GM19238 (cell line): ENCODE results near the gene CEACAM19.
"Not testable (repeated sequence)": the region's sequence is repeated elsewhere in the genome, so short reads cannot be mapped to it uniquely, and the experiment has no call there.

Source experiments
- DNase-seq: peaks from one replicate; pipeline ENCODE4 v3.0.0; 2011; ENCODE audit warnings: low spot score; ENCODE audit not compliant: insufficient read length

CEACAM19 gene

DNA sequence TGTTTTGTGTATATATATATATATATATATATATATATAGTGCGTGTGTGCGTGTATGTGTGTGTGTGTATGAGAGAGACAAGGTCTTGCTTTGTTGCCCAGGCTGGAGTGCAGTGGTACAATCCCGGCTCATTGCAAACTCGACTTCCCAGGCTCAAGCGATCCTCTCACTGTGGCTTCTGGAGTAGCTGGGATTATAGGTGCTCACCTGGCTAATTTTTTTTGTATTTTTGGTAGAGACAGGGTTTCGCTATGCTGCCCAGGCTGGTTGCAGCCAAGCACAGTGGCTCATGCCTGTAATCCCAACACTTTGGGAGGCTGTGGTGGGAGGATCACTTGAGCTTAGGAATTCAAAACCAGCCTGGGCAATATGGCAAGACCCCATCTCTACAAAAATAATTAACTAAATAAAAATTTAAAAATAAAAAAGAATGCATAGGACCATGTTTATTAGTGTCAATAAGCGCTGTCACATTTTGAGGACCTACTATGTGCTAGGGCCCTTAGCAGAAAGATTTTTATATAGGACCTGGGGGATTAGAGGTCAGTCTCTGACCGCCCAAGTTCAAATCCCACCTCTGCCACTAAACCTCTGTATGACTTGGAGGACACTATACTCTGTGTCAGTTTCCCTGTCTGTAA lies 25.8 kb upstream of the CEACAM19 start:
- DNase-seq: no peak

DNA sequence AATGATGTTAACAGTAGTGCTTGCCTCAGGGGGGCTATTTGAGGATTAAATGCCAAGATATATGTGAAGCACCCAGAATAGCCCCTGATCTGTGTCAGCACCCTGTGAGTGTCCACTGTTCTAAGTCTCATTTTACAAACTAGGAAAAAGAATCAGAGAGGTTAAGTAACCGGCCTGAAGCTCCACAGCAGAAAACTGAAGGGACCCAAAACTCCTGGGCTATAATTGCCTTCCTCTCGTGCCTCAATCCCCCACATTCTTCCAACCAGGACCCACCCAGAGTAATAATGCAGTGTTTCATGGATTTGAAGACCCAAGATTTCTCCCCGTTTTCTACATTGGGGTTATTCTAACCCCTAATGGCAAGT lies 25.2 kb upstream of the CEACAM19 start:
- no peak for DNase-seq

DNA sequence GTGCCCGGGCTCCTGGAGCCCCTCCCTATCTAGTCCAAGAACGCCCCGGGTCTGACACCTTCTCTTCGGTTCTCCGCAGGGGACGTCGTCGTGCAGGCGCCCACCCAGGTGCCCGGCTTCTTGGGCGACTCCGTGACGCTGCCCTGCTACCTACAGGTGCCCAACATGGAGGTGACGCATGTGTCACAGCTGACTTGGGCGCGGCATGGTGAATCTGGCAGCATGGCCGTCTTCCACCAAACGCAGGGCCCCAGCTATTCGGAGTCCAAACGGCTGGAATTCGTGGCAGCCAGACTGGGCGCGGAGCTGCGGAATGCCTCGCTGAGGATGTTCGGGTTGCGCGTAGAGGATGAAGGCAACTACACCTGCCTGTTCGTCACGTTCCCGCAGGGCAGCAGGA lies 24.1 kb upstream of the CEACAM19 start:
- DNase-seq: no peak

DNA sequence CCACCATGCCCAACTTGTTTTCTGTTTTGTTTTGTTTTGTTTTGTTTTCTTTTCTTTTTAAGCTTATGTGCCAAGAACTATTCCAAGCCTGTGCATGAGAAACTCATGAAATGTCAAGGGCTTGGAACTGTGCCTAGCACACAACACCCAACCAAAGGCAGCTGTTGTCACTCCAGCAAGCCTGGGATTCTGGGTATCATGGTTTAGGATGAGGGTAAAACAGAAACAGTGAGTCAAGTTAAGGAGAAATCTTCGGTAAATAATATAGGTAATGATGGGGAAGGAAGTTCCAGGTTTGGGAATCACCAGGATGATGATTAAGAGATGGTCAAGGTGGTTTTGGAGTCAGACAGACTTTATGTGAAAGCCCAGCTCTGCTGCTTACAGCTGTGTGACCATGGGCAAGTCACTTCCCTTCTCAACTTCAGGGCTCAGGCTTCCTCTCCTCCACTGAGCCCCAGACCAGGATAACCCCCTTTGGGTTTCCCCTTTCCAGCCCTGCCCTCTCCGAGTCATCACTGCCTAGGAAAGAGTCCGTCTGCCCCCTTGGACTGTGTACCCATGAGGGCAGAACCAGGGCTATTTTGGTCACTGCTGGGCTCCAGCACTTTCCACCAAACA lies 22.5 kb upstream of the CEACAM19 start:
- DNase-seq: no peak

DNA sequence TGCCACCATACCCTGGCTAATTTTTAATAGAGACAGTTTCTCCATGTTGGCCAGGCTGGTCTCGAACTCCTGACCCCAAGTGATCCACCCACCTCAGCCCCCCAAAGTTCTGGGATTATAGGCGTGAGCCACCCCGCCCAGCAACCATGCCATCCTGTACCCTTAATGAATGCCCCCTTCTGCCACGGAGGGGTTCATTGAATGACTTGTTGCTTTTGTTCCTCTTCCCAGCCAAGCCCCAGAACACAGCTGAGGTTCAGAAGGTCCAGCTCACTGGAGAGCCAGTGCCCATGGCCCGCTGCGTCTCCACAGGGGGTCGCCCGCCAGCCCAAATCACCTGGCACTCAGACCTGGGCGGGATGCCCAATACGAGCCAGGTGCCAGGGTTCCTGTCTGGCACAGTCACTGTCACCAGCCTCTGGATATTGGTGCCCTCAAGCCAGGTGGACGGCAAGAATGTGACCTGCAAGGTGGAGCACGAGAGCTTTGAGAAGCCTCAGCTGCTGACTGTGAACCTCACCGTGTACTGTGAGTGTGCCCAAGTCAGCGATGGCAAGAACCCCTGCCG lies 21.6 kb upstream of the CEACAM19 start:
- no peak for DNase-seq

DNA sequence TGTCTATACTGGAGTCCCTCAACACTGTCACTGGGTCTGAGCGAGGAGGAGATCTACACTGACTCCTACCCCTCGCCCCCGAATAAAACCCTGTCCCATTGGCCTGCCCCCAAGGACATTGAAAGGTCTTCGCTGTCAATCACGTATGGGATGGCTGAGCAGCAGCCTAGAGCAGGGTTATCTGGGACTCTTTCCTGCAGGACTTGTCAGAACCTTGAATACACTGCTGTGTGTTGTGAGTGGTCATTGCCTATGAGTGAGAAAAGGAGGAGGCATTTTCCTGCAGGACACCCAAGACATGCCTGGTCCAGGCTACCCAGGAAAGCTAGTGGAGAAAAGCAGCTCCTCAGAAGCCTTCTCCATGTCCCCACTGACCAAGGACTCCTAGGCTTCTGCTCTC lies 17.9 kb upstream of the CEACAM19 start:
- no peak for DNase-seq

DNA sequence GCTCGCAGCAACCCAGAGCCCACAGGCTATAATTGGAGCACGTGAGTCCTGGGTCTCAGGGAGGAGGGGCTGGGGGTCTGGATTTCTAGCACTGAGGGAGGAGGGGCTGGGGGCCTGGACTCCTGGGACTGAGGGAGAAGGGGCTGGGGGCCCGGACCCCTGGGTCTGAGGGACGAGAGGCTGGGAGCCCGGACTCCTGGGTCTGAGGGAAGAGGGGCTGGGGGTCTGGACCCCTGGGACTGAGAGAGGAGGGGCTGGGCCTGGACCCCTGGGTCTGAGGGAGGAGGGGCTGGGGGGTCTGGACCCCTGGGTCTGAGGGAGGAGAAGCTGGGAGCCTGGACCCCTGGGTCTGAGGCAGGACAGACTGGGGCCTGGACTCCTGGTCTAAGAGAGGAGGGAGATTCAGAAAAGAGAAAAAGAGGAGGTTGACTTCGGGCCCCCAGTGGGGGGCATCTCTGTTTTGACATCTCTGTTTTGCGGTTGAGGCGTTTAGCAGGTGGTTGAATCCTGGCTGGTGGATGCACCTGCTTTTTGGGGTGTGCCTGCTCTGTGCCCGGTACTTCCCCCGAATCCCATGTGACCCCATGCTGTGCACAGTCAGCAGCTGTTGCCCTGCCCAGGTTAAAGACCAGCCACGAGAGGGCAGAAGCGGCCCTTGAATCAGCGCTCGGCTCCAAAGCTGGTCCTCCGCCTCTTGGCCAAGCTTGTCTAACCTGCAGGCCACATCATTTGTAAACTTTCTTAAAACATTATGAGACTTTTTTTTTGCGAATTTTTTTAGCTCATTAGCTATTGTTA lies 17.1 kb upstream of the CEACAM19 start:
- peak; percentile 81 for DNase-seq

DNA sequence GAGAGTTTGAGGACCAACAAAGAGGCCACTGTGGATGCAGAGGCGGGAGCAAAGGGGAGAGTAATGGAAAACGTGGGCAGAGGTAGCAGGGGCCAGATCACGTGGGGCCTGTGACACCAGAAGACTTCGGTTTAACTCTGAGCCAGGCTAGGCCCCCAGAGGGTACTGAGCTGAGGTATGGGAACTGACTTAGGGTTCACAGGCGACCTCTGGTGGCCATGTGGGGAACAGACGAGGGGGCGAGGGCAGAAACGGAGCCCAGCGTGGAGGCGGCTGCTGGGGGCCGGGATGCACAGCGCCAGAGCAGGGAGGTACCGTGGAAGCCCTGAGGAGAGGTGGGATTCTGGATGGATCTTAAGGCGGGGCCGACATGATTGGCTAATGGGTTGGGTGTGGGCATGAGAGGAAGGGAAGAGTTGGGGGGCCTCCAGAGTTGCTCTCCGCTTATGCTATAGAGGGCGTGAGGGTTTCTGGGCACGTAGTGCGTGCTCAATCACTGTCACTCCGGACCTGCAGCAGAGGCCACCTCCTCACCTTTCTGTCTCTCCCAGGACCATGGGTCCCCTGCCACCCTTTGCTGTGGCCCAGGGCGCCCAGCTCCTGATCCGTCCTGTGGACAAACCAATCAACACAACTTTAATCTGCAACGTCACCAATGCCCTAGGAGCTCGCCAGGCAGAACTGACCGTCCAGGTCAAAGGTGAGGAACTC lies 13.9 kb upstream of the CEACAM19 start:
- peak; percentile 68 for DNase-seq

DNA sequence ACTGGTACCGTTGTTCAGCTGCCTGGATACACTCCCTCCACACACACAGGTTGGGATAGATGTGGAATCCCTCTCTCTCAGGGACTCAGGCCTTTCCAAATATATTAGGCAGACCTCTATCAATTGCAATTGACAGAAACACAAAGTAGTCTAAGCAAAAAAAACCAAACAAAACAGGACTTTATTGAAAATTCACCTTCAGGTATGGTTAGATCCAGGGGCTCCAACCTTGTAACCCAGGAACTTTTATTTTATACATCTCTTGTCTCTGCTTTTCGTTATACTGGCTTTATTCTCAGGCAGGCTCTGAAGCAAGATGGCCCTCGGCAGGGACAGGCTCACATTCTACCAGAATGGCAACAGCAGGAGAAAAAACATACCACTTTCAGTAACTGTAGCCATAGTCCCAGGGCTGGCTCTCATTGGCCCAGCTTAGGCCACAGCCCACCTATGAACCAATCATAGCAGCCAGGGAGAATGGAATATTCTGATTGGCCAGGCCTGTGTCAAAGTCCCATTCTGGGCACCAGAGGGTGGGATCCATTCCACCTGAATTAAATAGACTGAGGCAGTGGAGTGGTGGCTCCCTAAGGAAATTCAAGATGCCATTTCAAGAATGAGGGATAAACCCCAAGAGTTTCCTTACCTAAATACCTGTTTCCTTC lies 13.1 kb upstream of the CEACAM19 start:
- DNase-seq: no peak

DNA sequence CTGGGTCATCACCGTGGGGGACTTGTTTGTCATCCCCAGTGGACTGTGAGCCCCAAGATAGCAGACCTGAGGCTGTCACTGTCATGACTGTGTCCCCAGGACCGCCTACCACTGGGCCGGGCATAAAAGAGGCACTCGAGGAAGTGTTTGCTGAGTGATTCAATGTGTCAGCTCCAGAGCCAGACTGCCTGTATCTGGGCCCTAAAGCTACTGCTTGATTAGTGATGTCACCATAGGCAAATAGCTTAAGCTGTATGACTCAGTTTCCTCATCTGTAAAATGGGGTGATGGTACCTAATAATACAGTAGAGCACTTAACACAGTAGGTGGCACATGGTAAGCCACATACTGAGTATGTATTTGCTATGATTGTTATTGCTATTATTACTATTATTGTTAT lies 11.2 kb upstream of the CEACAM19 start:
- DNase-seq: no peak

DNA sequence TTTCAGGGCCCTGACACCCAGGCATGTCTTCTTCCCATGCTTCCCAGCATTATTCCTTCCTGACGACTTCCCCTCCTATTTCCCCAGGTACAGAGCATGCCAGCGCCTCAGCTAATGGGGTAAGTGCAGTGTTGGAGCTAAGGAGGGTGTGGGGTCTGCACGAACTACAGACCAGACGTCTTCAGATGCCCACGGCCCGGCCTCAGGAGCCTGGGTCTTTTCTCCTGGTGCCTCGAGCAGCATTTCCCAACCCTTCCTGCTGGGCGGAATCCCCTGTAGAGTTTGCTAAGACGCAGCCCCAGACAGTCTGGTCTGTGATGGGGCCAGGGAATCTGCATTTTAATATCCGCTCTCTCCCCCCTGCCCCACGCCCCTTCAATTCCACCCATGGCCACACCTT lies 10.1 kb upstream of the CEACAM19 start:
- DNase-seq: no peak

DNA sequence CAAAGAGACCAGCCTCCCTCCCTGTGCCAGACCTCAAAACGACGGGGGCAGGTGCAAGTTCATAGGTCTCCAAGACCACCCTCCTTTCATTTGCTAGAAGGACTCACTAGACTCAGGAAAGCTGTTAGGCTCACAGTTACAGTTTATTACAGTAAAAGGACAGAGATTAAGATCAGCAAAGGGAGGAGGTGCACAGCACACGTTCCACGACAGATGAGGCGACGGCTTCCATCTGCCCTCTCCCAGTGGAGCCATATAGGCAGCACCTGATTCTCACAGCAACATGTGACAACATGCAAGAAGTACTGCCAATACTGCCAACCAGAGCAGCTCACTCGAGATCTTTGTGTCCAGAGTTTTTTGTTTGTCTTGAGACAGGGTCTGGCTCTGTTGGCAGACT lies 9.4 kb upstream of the CEACAM19 start:
- no peak for DNase-seq

DNA sequence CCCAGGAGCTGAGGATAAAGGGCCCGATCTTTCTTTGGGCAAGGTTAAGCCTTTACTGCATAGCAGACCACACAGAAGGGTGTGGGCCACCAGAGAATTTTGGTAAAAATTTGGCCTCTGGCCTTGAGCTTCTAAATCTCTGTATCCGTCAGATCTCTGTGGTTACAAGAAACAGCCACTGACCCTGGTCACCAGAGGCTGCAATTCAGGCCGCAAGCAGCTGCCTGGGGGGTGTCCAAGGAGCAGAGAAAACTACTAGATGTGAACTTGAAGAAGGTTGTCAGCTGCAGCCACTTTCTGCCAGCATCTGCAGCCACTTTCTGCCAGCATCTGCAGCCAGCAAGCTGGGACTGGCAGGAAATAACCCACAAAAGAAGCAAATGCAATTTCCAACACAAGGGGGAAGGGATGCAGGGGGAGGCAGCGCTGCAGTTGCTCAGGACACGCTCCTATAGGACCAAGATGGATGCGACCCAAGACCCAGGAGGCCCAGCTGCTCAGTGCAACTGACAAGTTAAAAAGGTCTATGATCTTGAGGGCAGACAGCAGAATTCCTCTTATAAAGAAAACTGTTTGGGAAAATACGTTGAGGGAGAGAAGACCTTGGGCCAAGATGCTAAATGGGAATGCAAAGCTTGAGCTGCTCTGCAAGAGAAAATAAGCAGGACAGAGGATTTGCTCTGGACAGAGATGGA lies 8.4 kb upstream of the CEACAM19 start:
- no peak for DNase-seq

DNA sequence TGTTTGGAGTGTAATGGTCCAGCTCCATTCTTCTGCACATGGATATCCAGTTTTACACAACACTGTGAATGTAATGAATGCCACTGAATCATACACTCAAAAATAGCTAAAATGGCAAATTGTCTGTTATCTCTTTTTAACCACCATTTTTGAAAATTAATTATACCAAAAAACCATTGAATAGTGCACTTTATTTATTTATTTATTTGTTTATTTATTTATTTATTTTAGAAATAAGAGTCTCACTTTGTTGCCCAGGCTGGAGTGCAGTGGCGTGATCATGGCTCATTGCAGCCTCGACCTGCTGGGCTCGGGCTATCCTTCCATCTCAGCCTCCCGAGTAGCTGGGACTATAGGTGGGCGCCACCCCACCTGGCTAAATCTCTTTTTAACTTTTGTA lies 7.3 kb upstream of the CEACAM19 start:
- DNase-seq: no peak

DNA sequence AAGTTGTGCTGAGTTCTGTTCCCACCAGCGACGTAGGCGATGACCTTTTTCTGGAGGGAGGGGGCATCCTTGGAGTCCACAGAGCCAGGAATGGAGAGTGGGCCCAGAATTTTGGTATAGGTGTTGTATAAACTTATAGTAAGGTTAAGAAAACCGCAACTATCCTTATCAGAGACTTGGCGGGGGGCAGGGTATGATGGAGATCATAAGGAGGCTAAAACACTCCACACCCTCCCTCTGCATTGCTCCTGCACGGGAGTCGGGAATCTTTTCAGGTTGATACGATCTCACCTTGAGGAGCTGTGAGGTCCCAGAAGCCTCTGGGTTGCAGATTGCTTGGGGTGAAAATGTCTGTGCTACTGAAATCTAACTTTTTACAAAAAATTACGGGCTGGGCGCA lies 6.3 kb upstream of the CEACAM19 start:
- no peak for DNase-seq

DNA sequence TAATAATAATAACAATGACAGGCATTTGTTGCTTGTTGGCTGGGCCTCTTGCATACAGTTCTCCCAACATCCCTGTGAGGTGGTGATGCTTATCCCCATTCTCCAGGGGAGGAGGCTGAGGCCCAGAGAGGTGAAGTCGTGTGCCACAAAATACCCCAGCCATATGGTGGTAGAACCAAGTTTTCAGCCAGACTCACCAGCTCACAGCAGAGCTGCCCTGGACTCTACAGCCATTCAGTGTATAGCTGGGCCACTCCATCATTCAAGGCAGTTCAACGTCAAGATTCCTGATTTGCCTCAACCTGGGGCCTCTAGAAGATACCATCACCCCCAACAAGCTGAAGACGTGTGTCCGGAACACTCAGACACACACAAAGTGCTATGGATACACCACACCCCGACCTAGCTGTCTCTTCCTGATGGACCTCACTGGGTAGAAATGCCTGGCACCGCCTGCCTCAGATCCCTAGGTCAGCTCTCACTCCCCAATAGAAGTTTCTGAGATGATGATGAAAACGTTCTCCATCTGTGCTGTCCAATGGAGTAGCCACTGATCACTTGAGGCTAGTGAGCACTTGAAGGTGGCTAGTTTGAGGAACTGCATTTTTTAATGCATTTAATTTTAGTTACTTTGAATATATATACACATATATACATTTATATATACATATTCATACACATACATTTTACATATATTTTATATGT lies 4.3 kb upstream of the CEACAM19 start:
- no peak for DNase-seq

DNA sequence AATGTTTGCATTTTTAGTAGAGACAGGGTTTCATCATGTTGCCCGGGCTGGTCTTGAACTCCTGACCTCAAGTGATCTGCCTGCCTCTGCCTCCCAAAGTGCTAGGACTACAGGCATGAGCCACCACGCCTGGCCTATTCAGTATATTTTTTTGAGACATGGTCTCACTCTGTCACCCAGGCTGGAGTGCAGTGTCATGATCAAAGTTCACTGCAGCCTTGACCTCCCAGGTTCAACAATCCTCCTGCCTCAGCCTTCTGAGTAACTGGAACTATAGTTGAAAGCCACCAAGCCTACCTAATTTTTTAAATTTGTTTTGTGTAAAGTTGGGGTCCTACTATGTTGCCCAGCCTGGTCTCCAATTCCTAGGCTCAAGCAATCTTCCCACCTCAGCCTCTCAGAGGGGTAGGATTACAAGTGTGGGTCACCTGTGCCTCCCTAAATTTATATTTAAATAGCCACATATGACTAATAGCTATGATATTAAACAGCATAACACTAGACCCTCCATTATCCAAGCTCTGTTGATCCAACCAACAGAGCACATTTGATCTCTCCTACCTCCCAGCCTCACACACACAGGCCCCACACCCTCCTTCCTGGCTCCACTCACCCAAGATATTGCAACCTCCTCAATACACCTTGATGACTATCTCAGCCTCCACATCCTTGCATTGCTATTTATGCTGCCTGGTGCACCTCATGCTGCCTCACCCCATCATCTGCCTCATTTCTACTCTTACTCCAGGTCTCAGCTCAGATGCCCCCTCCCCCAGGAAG lies 2.1 kb upstream of the CEACAM19 start:
- DNase-seq: no peak

DNA sequence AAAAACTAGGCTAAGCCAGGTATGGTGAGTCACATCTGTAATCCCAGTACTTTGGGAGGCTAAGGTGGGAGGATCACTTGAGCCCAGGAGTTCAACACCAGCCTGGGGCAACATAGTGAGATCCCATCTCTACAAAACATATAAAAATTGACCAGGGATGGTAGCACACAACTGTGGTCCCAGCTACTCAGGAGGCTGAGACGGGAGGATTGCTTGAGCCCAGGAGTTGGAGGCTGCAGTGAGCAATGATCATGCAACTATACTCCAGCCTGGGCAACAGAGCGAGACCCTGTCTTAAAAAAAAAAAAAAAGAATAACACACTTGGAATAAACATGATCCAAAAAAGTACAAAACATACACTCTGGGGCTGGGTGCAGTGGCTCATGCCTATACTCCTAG lies 1.3 kb upstream of the CEACAM19 start:
- DNase-seq: not testable (repeated sequence)

DNA sequence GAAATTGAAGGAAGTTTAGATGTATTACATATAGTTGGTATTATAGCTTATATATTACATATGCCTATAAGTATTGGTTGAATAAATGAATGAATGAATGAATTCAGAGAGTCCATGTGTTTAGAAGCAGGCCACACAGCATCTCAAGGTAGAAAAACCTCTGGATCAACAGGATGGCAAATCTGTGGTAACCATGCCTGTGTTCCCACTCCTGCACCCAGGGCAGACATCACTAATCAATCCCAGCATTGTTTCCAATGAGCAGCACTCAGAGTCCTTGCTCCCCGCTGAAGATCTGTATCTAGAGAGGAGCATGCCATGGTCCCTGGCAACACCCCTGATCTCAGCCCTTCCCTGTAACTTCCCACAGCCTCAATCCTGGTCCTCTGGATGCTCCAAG lies 944 bp downstream of the CEACAM19 start:
- DNase-seq: no peak
